Endometrium (tissue), 2 donors: ENCODE data around the gene ZNF451.
A peak's percentile ranks its signal among the peaks of the same experiment; 100 is the strongest.

Experiments
- FAIRE-seq: peaks from 2 replicates; lab custom pipeline; 2012; peaks lifted over from hg19 to GRCh38; lab: Jason Lieb, UNC
- donor health status: control.
- donor health status: control.

ZNF451 gene

GRCh38 chr6:57209030-57209429 is 119.0 kb downstream of the ZNF451 start:
- no peak for FAIRE-seq

DNA sequence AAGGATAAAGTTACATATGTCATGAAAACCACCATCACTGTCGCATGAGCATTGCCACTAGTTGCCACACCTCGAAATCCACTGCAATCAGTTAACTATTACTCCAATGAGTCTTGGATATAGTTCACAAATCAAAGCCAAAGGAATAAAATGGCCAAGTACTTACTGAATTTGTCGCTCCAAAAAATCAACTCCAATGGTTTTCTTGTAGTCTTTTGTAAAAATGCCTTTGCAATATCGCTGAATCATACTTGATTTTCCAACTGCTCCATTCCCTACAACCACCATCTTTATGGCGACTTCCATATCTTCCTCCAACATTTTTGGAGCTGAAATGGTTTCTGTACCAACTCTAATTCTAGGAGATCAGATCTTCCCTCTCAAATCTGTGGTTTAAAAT is 120.1 kb downstream of the ZNF451 start:
- no peak for FAIRE-seq

DNA sequence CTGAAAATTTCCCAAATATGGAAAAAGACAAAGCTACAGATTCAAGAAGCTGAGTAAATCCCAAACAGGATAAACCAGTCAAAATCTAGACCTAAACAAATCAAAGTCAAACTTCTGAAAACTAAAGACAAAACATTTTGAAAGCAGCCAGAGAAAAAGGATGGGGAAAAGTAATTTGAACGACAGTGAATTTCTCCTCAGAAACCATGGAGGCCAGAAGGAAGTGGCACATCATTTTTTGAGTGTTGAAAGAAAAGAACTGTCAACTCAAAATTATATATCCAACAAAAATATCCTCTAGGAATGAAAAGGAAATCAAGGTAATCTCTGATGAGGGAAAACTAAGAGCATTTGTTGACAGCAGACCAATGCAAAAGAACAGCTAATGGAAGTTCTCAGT is 125.3 kb downstream of the ZNF451 start:
- FAIRE-seq, result no peak

- peak; percentile 53 for FAIRE-seq
These were observed 126.5 kb downstream of the ZNF451 start for GRCh38 chr6:57216235-57217101.

DNA sequence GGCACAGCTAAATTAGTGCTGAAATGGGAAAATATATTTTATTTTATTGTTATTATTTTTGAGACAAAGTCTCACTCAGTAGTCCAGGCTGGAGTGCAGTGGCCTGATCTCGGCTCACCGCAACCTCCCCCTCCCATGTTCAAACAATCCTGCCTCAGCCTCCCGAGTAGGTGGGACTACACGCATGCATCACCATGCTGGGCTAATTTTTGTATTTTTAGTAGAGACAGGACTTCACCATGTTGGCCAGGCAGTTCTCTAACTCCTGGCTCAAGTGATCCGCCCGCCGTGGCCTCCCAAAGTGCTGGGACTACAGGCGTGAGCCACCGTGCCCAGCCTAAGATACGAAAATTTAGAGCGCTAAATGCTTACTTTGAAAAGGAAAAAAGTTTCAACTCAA is 127.3 kb downstream of the ZNF451 start:
- FAIRE-seq, result no peak
